ENCODE results near the gene UBE2J2. TPM values are rescaled to one million over a fixed set of nuclear protein-coding genes. Genes with fewer than 3 reads are reported as not detected.

The UBE2J2 gene
- total and polyA plus RNA-seq, 2 of the 4 experiments (the other 2 are of a cell fraction), result 20.6 to 67.5 TPM

DNA sequence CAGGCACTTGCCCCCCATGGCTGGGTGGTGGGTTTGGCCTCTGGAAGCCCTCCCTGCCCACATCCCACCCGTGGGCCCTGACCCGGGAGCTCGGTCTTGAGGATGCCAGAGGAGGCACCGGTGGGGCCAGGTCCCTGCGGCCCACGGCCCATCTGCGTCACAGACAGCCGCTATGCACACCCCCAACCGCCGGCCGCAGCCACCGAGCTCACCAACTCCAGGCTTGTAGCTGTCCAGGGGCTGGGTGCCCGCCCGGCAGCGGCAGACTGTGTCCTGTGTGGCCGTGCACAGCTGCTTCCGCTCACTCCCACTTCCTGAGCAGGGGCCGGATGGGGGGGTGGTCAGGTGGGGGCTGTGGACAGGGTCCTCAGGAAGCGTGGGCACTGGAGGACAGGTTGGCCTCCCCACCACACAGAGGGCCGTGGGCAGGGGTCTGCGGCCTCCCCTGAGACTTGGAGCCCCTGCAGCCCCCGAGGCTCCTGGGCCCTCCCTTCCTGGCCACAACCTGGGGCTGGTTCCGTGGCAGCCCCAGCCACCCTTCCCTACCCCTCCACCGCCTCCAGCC is 60.8 kb downstream of the UBE2J2 start:
- POLR2A ChIA-PET (ENCODE audit: unreplicated experiment), result no interaction called here
- in situ Hi-C loops (cut with MboI; ENCODE audit: low sequenced_read_pairs), result no loop called here
- intact Hi-C loops (cut with micrococcal nuclease), result no loop called here

More for the DNA sequence above, 60.8 kb downstream of the UBE2J2 start:
- dilution Hi-C loops (cut with HindIII; ENCODE audit: low sequenced_read_pairs, unreplicated experiment), result no loop called here
- Histone ChIP-seq H3K27ac (ENCODE audit: insufficient read depth, low read length) (no peak overlapping the region), H4K91ac (ENCODE audit: insufficient read depth, low read depth, low read length) (no peak overlapping the region), H4K5ac (ENCODE audit: low read depth, low read length) (no peak overlapping the region), H3K18ac (ENCODE audit: low read depth, low read length) (no peak overlapping the region), H4K8ac (ENCODE audit: low read depth in 2 of 2, low read length in 2 of 2) (no peak overlapping the region), H3K9me3 (ENCODE audit: control insufficient read depth, insufficient read depth, low read length) (no peaks in the 10 kb centered on the region), H3K9ac (ENCODE audit: low read depth, low read length) (no peak overlapping the region), H2BK20ac (ENCODE audit: low read depth, low read length) (no peak overlapping the region), H3K79me1 (ENCODE audit: low read depth in 1 of 2, low read length in 2 of 2) (0 out of 4 replicates have a peak, but pooled peaks cover 0 to 6% of the 10 kb centered on the region in 2 experiments), H3K56ac (ENCODE audit: extremely low read depth, insufficient read depth, low read length) (no peak overlapping the region), H3K27me3 (ENCODE audit: control insufficient read depth, insufficient read depth, low read length) (no peaks in the 10 kb centered on the region), H2BK120ac (ENCODE audit: low read depth, low read length) (no peak overlapping the region), H2AFZ (replicated peaks; ENCODE audit: low read length, poor library complexity) (no peak overlapping the region), H2BK5ac (ENCODE audit: low read depth, low read length, poor library complexity, severe bottlenecking) (no peak overlapping the region), H3K9me1 (ENCODE audit: insufficient read depth, low read length) (no peaks in the 10 kb centered on the region), H4K20me1 (ENCODE audit: insufficient read depth, low read length) (peaks cover 8% of the 10 kb centered on the region), H2BK15ac (ENCODE audit: low read depth, low read length) (no peak overlapping the region), H3K36me3 (ENCODE audit: control insufficient read depth, insufficient read depth, low read length) (peaks cover 18% of the 10 kb centered on the region), H3K4me1 (ENCODE audit: control insufficient read depth, insufficient read depth, low read length) (peaks cover 9% of the 10 kb centered on the region), H2AK5ac (ENCODE audit: low read depth, low read length) (no peak overlapping the region), H3K23ac (ENCODE audit: low read depth, low read length) (no peak overlapping the region), H2AK9ac (replicated peaks; ENCODE audit: low read depth, low read length, poor library complexity) (no peak overlapping the region), H3K14ac (replicated peaks; ENCODE audit: low read depth, low read length) (no peak overlapping the region), H3K4ac (ENCODE audit: low read depth, low read length) (no peak overlapping the region), H3K4me3 (ENCODE audit: insufficient read depth, low read depth, low read length) (no peak overlapping the region), H3K4me2 (ENCODE audit: low read depth, low read length) (no peak overlapping the region)
- CTCF ChIA-PET, result no interaction called here
- no TSS peak for BruUV-seq (replicated peaks)
- no peak for ATAC-seq (ENCODE audit: low read depth)
- DNase-seq, result peak; percentile 11
- WGBS, 2 experiments (ENCODE audit: extremely low coverage in 2 of 2, insufficient read length in 1 of 2), result 66% methylated on average over 10 of the region's 24 CpGs; no CpG with 5 or more reads in 1 of the 2 experiments
- no peak for TF ChIP-seq NFE2L2 (IDR thresholded peaks at IDR 0.05; ENCODE audit: low read depth, low read length)
- TF ChIP-seq RAD21 (IDR thresholded peaks at IDR 0.05; ENCODE audit: low read length), result no peak
- TF ChIP-seq ELK1 (IDR thresholded peaks at IDR 0.05; ENCODE audit: borderline replicate concordance, low read depth, low read length), result no peak
- no peak for TF ChIP-seq FOS (IDR thresholded peaks at IDR 0.05; ENCODE audit: low read depth, low read length)
- TF ChIP-seq CTCF (conservative IDR thresholded peaks at IDR 0.05; ENCODE audit: low read depth, low read length), result no peak
- no peak for TF ChIP-seq SMC3 (IDR thresholded peaks at IDR 0.05; ENCODE audit: low read depth, low read length)

Measured in IMR-90 (cell line).